Endothelial cell of umbilical vein (primary cell): ENCODE data around the gene CARNS1. TPM values are rescaled to one million over a fixed set of nuclear protein-coding genes. Genes with fewer than 3 reads are reported as not detected.
A peak's percentile ranks its signal among the peaks of the same experiment; 100 is the strongest.

Experiments
- BruUV-seq: library from RNA; stranded (reverse); fragments of 400-500 nt; replicated peaks from 2 replicates; lab custom pipeline; 2021; lab: Mats Ljungman, UMichigan
- CTCF ChIA-PET: fragments of 300-600, 350-600 bp; sonication (Branson Sonifier 250); formaldehyde crosslinking; loops from one replicate; lab custom pipeline; 2021; ENCODE audit warnings: antibody characterized with exemption, inconsistent platforms; lab: Charles Lee
- POLR2A ChIA-PET: fragments of 300-600, 350-600 bp; sonication (Branson Sonifier 250); formaldehyde crosslinking; loops from one replicate; lab custom pipeline; 2021; ENCODE audit warnings: antibody characterized with exemption, inconsistent platforms; lab: Charles Lee
- DNase-seq: peaks from one replicate; pipeline ENCODE4 v3.0.0-alpha.2; 2011; ENCODE audit warnings: low read depth, low spot score
- FAIRE-seq: peaks from 2 replicates; lab custom pipeline; 2011; peaks lifted over from hg19 to GRCh38; lab: Jason Lieb, UNC
- H2AFZ ChIP-seq: 2 replicates; pipeline ENCODE4 v1.6.0; 2012; ENCODE audit warnings: low read depth, low read length, control low read depth, inconsistent platforms
- H3K27ac ChIP-seq: 2 replicates; pipeline ENCODE4 v1.5.1; 2011; ENCODE audit warnings: low read depth, mild to moderate bottlenecking, control low read depth, low read length, moderate library complexity; ENCODE audit not compliant: insufficient read depth
- H3K27me3 ChIP-seq, 2 experiments: 2 replicates each; pipeline versions ENCODE4 v1.6.0 to v1.6.1; 2011; ENCODE audit warnings: low read length in 2 of 2, mixed read lengths in 1 of 2; ENCODE audit not compliant: control insufficient read depth in 2 of 2, insufficient read depth in 2 of 2
- H3K36me3 ChIP-seq, 2 experiments: 2 replicates in 1 of 2; 3 replicates in 1 of 2; pipeline ENCODE4 v1.5.1; 2011; ENCODE audit warnings: low read length in 2 of 2, mild to moderate bottlenecking in 1 of 2, moderate library complexity in 1 of 2; ENCODE audit not compliant: control insufficient read depth in 2 of 2, insufficient read depth in 2 of 2; ENCODE audit errors: extremely low read depth in 1 of 2
- H3K4me1 ChIP-seq: 3 replicates; pipeline ENCODE4 v1.5.1; 2011; ENCODE audit warnings: mild to moderate bottlenecking, low read length; ENCODE audit not compliant: control insufficient read depth, insufficient read depth; ENCODE audit errors: extremely low read depth
- H3K4me2 ChIP-seq: 2 replicates; pipeline ENCODE4 v1.6.1; 2011; ENCODE audit warnings: low read length, control low read depth, mixed read lengths; ENCODE audit not compliant: insufficient read depth
- H3K4me3 ChIP-seq, 3 experiments: fragments of 200-600 bp in 1 of 3; sonication (generic), shearing (Covaris generic) in 1 of 3; replicated peaks in 1 of 3; 2 replicates each; pipeline ENCODE4 v1.5.1; 2011 to 2016; ENCODE audit warnings: control low read depth in 3 of 3, low read length in 3 of 3, mild to moderate bottlenecking in 2 of 3, inconsistent platforms in 1 of 3, low read depth in 1 of 3, moderate library complexity in 1 of 3; ENCODE audit not compliant: insufficient read depth in 1 of 3
- H3K79me2 ChIP-seq: 2 replicates; pipeline ENCODE4 v1.6.0; 2012; ENCODE audit warnings: low read length, inconsistent platforms; ENCODE audit not compliant: control insufficient read depth, insufficient read depth
- H3K9ac ChIP-seq: replicated peaks from 2 replicates; pipeline ENCODE3; 2011; ENCODE audit warnings: low read length, control low read depth; ENCODE audit not compliant: insufficient read depth; ENCODE audit errors: extremely low read depth
- H3K9me1 ChIP-seq: replicated peaks from 3 replicates; pipeline ENCODE4 v1.6.0; 2011; ENCODE audit warnings: mild to moderate bottlenecking, low read length; ENCODE audit not compliant: control insufficient read depth, insufficient read depth; ENCODE audit errors: extremely low read depth
- H3K9me3 ChIP-seq: replicated peaks from 2 replicates; pipeline ENCODE4 v1.5.1; 2012; ENCODE audit warnings: low read length, inconsistent platforms; ENCODE audit not compliant: control insufficient read depth, insufficient read depth
- H4K20me1 ChIP-seq: replicated peaks from 2 replicates; pipeline ENCODE3; 2011; ENCODE audit warnings: mild to moderate bottlenecking, low read length; ENCODE audit not compliant: control insufficient read depth, insufficient read depth; ENCODE audit errors: extremely low read depth
- EZH2 ChIP-seq: IDR thresholded peaks from 2 replicates; pipeline ENCODE4 v1.6.1; 2012; ENCODE audit warnings: borderline replicate concordance, low read depth, mild to moderate bottlenecking, moderate library complexity, low read length, inconsistent platforms; ENCODE audit not compliant: severe bottlenecking
- GATA2 ChIP-seq: IDR thresholded peaks from 2 replicates; pipeline ENCODE4 v1.7.0; 2011; ENCODE audit warnings: low read depth, mild to moderate bottlenecking, moderate library complexity, mixed read lengths, low read length; ENCODE audit not compliant: insufficient read length, insufficient read depth
- JUN ChIP-seq: IDR thresholded peaks from 2 replicates; pipeline ENCODE4 v1.6.1; 2011; ENCODE audit warnings: borderline replicate concordance, low read depth; ENCODE audit not compliant: insufficient read length, insufficient read depth
- MYC ChIP-seq: IDR thresholded peaks from one replicate; pipeline ENCODE4 v1.6.1; 2011; ENCODE audit warnings: mild to moderate bottlenecking, low read depth, low read length
- POLR2A ChIP-seq: IDR thresholded peaks from 2 replicates; pipeline ENCODE4 v1.6.1; 2012; ENCODE audit warnings: low read depth, mild to moderate bottlenecking, control low read depth, low read length
- POLR2AphosphoS5 ChIP-seq: IDR thresholded peaks from 2 replicates; pipeline ENCODE4 v1.6.1; 2012; ENCODE audit warnings: low read depth, mild to moderate bottlenecking, control low read depth, low read length, moderate library complexity; ENCODE audit not compliant: insufficient read depth
- dilution Hi-C: fragments of 300-500 bp; cut with MboI; formaldehyde crosslinking; loops from one replicate; pipeline ENCODE4 v1.15.0; 2019; ENCODE audit warnings: low sequenced_read_pairs; ENCODE audit not compliant: extremely low pct_ligation_motif_present
- intact Hi-C: fragments of 100-400 bp; cut with micrococcal nuclease; formaldehyde crosslinking; loops from one replicate; pipeline ENCODE4 v1.10.0; 2022
- polyA plus RNA-seq, 4 experiments: library from polyadenylated mRNA; depleted of rRNA in 3 of 4; stranded (reverse) in 3 of 4; unstranded in 1 of 4; fragments of >200 nt; gene quantifications; 2 replicates each; pipeline versions ENCODE4 v1.2.1 to v1.2.3, GENCODE V29; 2011 to 2012; ENCODE audit warnings: missing spikeins in 1 of 4
- total RNA-seq: library from RNA; stranded (reverse); gene quantifications from 2 replicates; pipeline ENCODE4 v1.2.3, GENCODE V29; 2021
- TF ChIP-seq, protein P1 (sequence below): IDR thresholded peaks from 2 replicates; pipeline ENCODE4 v1.6.1; 2011; ENCODE audit not compliant: insufficient read depth, insufficient read length
- TF ChIP-seq, protein P2 (sequence below), 2 donors: IDR thresholded peaks; 1 replicate in 1 of 2; 2 replicates in 1 of 2; pipeline ENCODE4 v1.5.1; 2011; ENCODE audit warnings: low read length in 2 of 2, mild to moderate bottlenecking in 2 of 2, moderate library complexity in 2 of 2, control low read depth in 1 of 2, inconsistent platforms in 1 of 2, low read depth in 1 of 2; ENCODE audit not compliant: insufficient read depth in 1 of 2; ENCODE audit errors: extremely low read depth in 1 of 2

The CARNS1 gene
- total and polyA plus RNA-seq, 2 donors (not counting 3 experiments of a cell fraction or from before 2014, with no cell fraction given) = 0.14 to 0.35 TPM

GRCh38 chr11:67416416-67417335 lies 1.2 kb downstream of the CARNS1 start:
- peaks cover 4% of the 10 kb centered on the region for H3K4me1 ChIP-seq
- BruUV-seq = no TSS peak
- no peak overlapping the region for H2AFZ ChIP-seq
- CTCF ChIA-PET = no interaction called here
- H3K27ac ChIP-seq = no peak overlapping the region
- DNase-seq = peak; percentile 18
- POLR2A ChIA-PET = no interaction called here
- TF ChIP-seq JUN = no peak
- TF ChIP-seq POLR2A = no peak
- no peak for TF ChIP-seq POLR2AphosphoS5
- TF ChIP-seq MYC = no peak
- no peak for TF ChIP-seq GATA2
- TF ChIP-seq, protein P1, sequence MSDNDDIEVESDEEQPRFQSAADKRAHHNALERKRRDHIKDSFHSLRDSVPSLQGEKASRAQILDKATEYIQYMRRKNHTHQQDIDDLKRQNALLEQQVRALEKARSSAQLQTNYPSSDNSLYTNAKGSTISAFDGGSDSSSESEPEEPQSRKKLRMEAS = no peak
- TF ChIP-seq EZH2 = no peak
- TF ChIP-seq, protein P2, sequence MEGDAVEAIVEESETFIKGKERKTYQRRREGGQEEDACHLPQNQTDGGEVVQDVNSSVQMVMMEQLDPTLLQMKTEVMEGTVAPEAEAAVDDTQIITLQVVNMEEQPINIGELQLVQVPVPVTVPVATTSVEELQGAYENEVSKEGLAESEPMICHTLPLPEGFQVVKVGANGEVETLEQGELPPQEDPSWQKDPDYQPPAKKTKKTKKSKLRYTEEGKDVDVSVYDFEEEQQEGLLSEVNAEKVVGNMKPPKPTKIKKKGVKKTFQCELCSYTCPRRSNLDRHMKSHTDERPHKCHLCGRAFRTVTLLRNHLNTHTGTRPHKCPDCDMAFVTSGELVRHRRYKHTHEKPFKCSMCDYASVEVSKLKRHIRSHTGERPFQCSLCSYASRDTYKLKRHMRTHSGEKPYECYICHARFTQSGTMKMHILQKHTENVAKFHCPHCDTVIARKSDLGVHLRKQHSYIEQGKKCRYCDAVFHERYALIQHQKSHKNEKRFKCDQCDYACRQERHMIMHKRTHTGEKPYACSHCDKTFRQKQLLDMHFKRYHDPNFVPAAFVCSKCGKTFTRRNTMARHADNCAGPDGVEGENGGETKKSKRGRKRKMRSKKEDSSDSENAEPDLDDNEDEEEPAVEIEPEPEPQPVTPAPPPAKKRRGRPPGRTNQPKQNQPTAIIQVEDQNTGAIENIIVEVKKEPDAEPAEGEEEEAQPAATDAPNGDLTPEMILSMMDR (IDR thresholded peaks at IDR 0.05; ENCODE audit: extremely low read depth in 1 of 2, insufficient read depth in 1 of 2, low read depth in 1 of 2, low read length in 2 of 2) = no peak
- dilution Hi-C loops = no loop called here
- H3K27me3 ChIP-seq = peaks cover 0 to 10% of the 10 kb centered on the region in 2 experiments
- intact Hi-C loops = no loop called here
- no peak overlapping the region for H3K4me3 ChIP-seq
- H3K79me2 ChIP-seq = no peaks in the 10 kb centered on the region
- no peaks in the 10 kb centered on the region for H3K36me3 ChIP-seq
- no peak for FAIRE-seq
- no peaks in the 10 kb centered on the region for H3K9me3 ChIP-seq
- H3K9ac ChIP-seq = no peak overlapping the region
- no peaks in the 10 kb centered on the region for H3K9me1 ChIP-seq
- H4K20me1 ChIP-seq = no peaks in the 10 kb centered on the region
- no peak overlapping the region for H3K4me2 ChIP-seq
